ENCODE results near the gene TYK2. TPM values are rescaled to one million over a fixed set of nuclear protein-coding genes. Genes with fewer than 3 reads are reported as not detected.

Gene TYK2
- total and polyA plus RNA-seq, 2 experiments from 2014 or later = 63.6 to 94.3 TPM

DNA sequence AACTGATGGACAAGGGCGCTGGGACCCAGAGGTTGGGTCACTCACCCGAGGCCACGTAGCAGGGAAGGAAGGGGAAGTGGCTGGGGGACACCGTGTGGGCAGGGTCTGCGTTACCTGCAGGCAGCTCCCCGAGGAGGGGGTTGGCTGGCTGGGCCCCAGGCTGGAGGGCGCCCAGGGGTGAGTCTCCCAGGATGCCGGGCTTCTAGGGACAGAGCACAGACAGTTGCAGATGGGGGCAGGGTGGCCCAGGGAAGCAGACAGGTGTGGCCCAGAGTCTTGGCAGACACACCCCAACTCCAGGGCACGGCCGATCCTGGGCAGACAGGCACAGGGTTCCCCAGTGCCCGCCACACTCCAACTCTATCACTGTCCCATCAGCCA, 59.0 kb downstream of the TYK2 start:
- no peaks in the 10 kb centered on the region for H3K79me2 ChIP-seq
- DNase-seq (ENCODE audit: low spot score) = no peak
- H3K9me3 ChIP-seq (ENCODE audit: low read depth) = no peaks in the 10 kb centered on the region
- no peak for TF ChIP-seq CTCF (IDR thresholded peaks at IDR 0.05; ENCODE audit: poor library complexity)
- no peak for TF ChIP-seq EZH2 (IDR thresholded peaks at IDR 0.05; ENCODE audit: borderline replicate concordance)
- TF ChIP-seq EZH2phosphoT487 (IDR thresholded peaks at IDR 0.05; ENCODE audit: low read depth, severe bottlenecking, unreplicated experiment) = no peak
- H3K27ac ChIP-seq = no peak overlapping the region
- H4K20me1 ChIP-seq (ENCODE audit: insufficient read depth, poor library complexity, severe bottlenecking) = no peaks in the 10 kb centered on the region
- no peak overlapping the region for H3K4me3 ChIP-seq
- no peaks in the 10 kb centered on the region for H3K36me3 ChIP-seq (replicated peaks; ENCODE audit: insufficient read depth, low read depth)
- no peaks in the 10 kb centered on the region for H3K9me2 ChIP-seq (replicated peaks; ENCODE audit: insufficient read depth)
- no peaks in the 10 kb centered on the region for H3K27me3 ChIP-seq
- WGBS (ENCODE audit: low lambda C conversion rate, missing lambda C conversion rate) = over 99% methylated on average over 11 of the region's 11 CpGs
- no peaks in the 10 kb centered on the region for H3K4me1 ChIP-seq (ENCODE audit: insufficient read depth)
- H3K4me2 ChIP-seq = no peak overlapping the region
- no peak overlapping the region for H2AFZ ChIP-seq

GRCh38 chr19:10320602-10321416, 59.6 kb downstream of the TYK2 start:
- Histone ChIP-seq H3K27me3 (no peaks in the 10 kb centered on the region), H3K79me2 (no peaks in the 10 kb centered on the region), H3K9me2 (replicated peaks; ENCODE audit: insufficient read depth) (no peaks in the 10 kb centered on the region), H3K4me3 (no peak overlapping the region), H4K20me1 (ENCODE audit: insufficient read depth, poor library complexity, severe bottlenecking) (no peaks in the 10 kb centered on the region), H3K4me1 (ENCODE audit: insufficient read depth) (peaks cover 5% of the 10 kb centered on the region), H3K9me3 (ENCODE audit: low read depth) (no peaks in the 10 kb centered on the region), H3K27ac (no peak overlapping the region), H2AFZ (no peak overlapping the region), H3K36me3 (replicated peaks; ENCODE audit: insufficient read depth, low read depth) (no peaks in the 10 kb centered on the region), H3K4me2 (no peak overlapping the region)
- WGBS (ENCODE audit: low lambda C conversion rate, missing lambda C conversion rate) = 93% methylated on average over 15 of the region's 32 CpGs
- TF ChIP-seq EZH2 (IDR thresholded peaks at IDR 0.05; ENCODE audit: borderline replicate concordance) = no peak
- TF ChIP-seq CTCF (IDR thresholded peaks at IDR 0.05; ENCODE audit: poor library complexity) = no peak
- no peak for TF ChIP-seq EZH2phosphoT487 (IDR thresholded peaks at IDR 0.05; ENCODE audit: low read depth, severe bottlenecking, unreplicated experiment)
- DNase-seq (ENCODE audit: low spot score) = no peak

- H3K4me3 ChIP-seq = no peak overlapping the region
- no peak for DNase-seq (ENCODE audit: low spot score)
- H3K27me3 ChIP-seq = no peaks in the 10 kb centered on the region
- H3K4me2 ChIP-seq = no peak overlapping the region
- H3K27ac ChIP-seq = no peak overlapping the region
- 93% methylated on average over 13 of the region's 13 CpGs for WGBS (ENCODE audit: low lambda C conversion rate, missing lambda C conversion rate)
- no peaks in the 10 kb centered on the region for H4K20me1 ChIP-seq (ENCODE audit: insufficient read depth, poor library complexity, severe bottlenecking)
- no peak overlapping the region for H2AFZ ChIP-seq
- peaks cover 7% of the 10 kb centered on the region for H3K79me2 ChIP-seq
- no peaks in the 10 kb centered on the region for H3K9me3 ChIP-seq (ENCODE audit: low read depth)
- peaks cover 12% of the 10 kb centered on the region for H3K4me1 ChIP-seq (ENCODE audit: insufficient read depth)
- TF ChIP-seq EZH2phosphoT487 (IDR thresholded peaks at IDR 0.05; ENCODE audit: low read depth, severe bottlenecking, unreplicated experiment) (no peak), EZH2 (IDR thresholded peaks at IDR 0.05; ENCODE audit: borderline replicate concordance) (no peak), CTCF (IDR thresholded peaks at IDR 0.05; ENCODE audit: poor library complexity) (no peak)
- no peaks in the 10 kb centered on the region for H3K9me2 ChIP-seq (replicated peaks; ENCODE audit: insufficient read depth)
- no peaks in the 10 kb centered on the region for H3K36me3 ChIP-seq (replicated peaks; ENCODE audit: insufficient read depth, low read depth)
Measured at GRCh38 chr19:10318807-10319682, 61.3 kb downstream of the TYK2 start.

Measured in hepatocyte (in vitro differentiated cells).